CD14-positive monocyte (primary cell): ENCODE measurements around the gene SUGCT. TPM values are rescaled to one million over a fixed set of nuclear protein-coding genes. Genes with fewer than 3 reads are reported as not detected.

Source experiments
- DNase-seq, 3 donors: peaks; one replicate each; pipeline ENCODE4 v3.0.0-alpha.2; 2011 to 2022
- H2AFZ ChIP-seq: 2 replicates; pipeline ENCODE4 v1.6.0; 2012; ENCODE audit warnings: mild to moderate bottlenecking, low read depth, low read length, inconsistent platforms; ENCODE audit not compliant: insufficient read depth, poor library complexity, severe bottlenecking
- H3K27ac ChIP-seq, 2 donors: 1 replicate in 1 of 2; 2 replicates in 1 of 2; pipeline ENCODE4 v1.5.1; 2012 to 2013; ENCODE audit warnings: low read length in 2 of 2, control low read depth in 1 of 2, inconsistent platforms in 1 of 2, low read depth in 1 of 2, mild to moderate bottlenecking in 1 of 2
- H3K27me3 ChIP-seq, 2 donors: one replicate each; pipeline versions ENCODE4 v1.6.0 to v1.6.1; 2011 to 2013; ENCODE audit warnings: low read length in 2 of 2; ENCODE audit not compliant: control insufficient read depth in 2 of 2, insufficient read depth in 2 of 2
- H3K36me3 ChIP-seq, 2 donors: replicated peaks in 1 of 2; 1 replicate in 1 of 2; 2 replicates in 1 of 2; pipeline versions ENCODE4 v1.5.1 to v1.6.1; 2012 to 2013; ENCODE audit warnings: low read length in 2 of 2, control low read depth in 1 of 2, inconsistent platforms in 1 of 2, mild to moderate bottlenecking in 1 of 2; ENCODE audit not compliant: insufficient read depth in 2 of 2, control insufficient read depth in 1 of 2
- H3K4me1 ChIP-seq, 2 donors: 1 replicate in 1 of 2; 2 replicates in 1 of 2; pipeline versions ENCODE4 v1.5.1 to v1.6.1; 2012 to 2013; ENCODE audit warnings: low read length in 2 of 2, control low read depth in 1 of 2, inconsistent platforms in 1 of 2, mild to moderate bottlenecking in 1 of 2, moderate library complexity in 1 of 2; ENCODE audit not compliant: insufficient read depth in 2 of 2, control insufficient read depth in 1 of 2
- H3K4me2 ChIP-seq: replicated peaks from 2 replicates; pipeline ENCODE3; 2012; ENCODE audit warnings: low read length, moderate library complexity, mild to moderate bottlenecking; ENCODE audit not compliant: poor library complexity, severe bottlenecking; ENCODE audit errors: extremely low read depth
- H3K4me3 ChIP-seq, 3 experiments: fragments of 200-600 bp in 1 of 3; sonication (generic) in 1 of 3; replicated peaks in 1 of 3; 1 replicate in 2 of 3; 2 replicates in 1 of 3; pipeline ENCODE4 v1.5.1; 2011 to 2013; ENCODE audit warnings: low read length in 3 of 3, mild to moderate bottlenecking in 3 of 3, control low read depth in 2 of 3, low read depth in 2 of 3, inconsistent platforms in 1 of 3, moderate library complexity in 1 of 3
- H3K79me2 ChIP-seq: 2 replicates; pipeline ENCODE4 v1.6.0; 2012; ENCODE audit warnings: mild to moderate bottlenecking, control low read depth, inconsistent platforms, low read length, moderate library complexity; ENCODE audit not compliant: insufficient read depth
- H3K9ac ChIP-seq: 2 replicates; pipeline ENCODE4 v1.6.0; 2017; ENCODE audit warnings: low read length, mild to moderate bottlenecking; ENCODE audit not compliant: insufficient read depth, poor library complexity, severe bottlenecking
- H3K9me3 ChIP-seq, 2 donors: replicated peaks in 1 of 2; 1 replicate in 1 of 2; 2 replicates in 1 of 2; pipeline versions ENCODE4 v1.5.1 to v1.6.1; 2012 to 2013; ENCODE audit warnings: low read length in 2 of 2, control low read depth in 1 of 2; ENCODE audit not compliant: control insufficient read depth in 1 of 2, insufficient read depth in 1 of 2
- H4K20me1 ChIP-seq: 2 replicates; pipeline ENCODE4 v1.6.0; 2012; ENCODE audit warnings: mild to moderate bottlenecking, low read length, control low read depth, moderate library complexity; ENCODE audit not compliant: insufficient read depth
- H3K27ac Mint-ChIP-seq, 7 donors: one replicate each; pipeline ENCODE4 v1.8.0; 2020; ENCODE audit warnings: mild to moderate bottlenecking in 7 of 7, mixed read lengths in 7 of 7, moderate library complexity in 6 of 7, inconsistent platforms in 2 of 7
- H3K27me3 Mint-ChIP-seq, 3 donors: one replicate each; pipeline ENCODE4 v1.8.0; 2021 to 2022; ENCODE audit warnings: low read depth in 3 of 3, mild to moderate bottlenecking in 3 of 3, mixed read lengths in 3 of 3, moderate library complexity in 3 of 3, inconsistent platforms in 1 of 3
- H3K36me3 Mint-ChIP-seq, 2 donors: one replicate each; pipeline ENCODE4 v1.8.0; 2020; ENCODE audit warnings: mixed read lengths in 2 of 2, inconsistent platforms in 1 of 2, mild to moderate bottlenecking in 1 of 2
- H3K4me1 Mint-ChIP-seq: one replicate; pipeline ENCODE4 v1.8.0; 2020; ENCODE audit warnings: mild to moderate bottlenecking, mixed read lengths
- H3K4me3 Mint-ChIP-seq, 2 donors: one replicate each; pipeline ENCODE4 v1.8.0; 2020; ENCODE audit warnings: mild to moderate bottlenecking in 2 of 2, mixed read lengths in 2 of 2, moderate library complexity in 1 of 2
- H3K9me3 Mint-ChIP-seq, 7 donors: one replicate each; pipeline ENCODE4 v1.8.0; 2020 to 2022; ENCODE audit warnings: mixed read lengths in 7 of 7, mild to moderate bottlenecking in 6 of 7, moderate library complexity in 6 of 7, inconsistent platforms in 2 of 7
- CTCF ChIP-seq: fragments of 200-600 bp; IDR thresholded peaks from one replicate; pipeline ENCODE4 v1.8.0; 2022; ENCODE audit warnings: antibody characterized with exemption, mild to moderate bottlenecking
- WGBS: methylation state at CpG from one replicate; pipeline ENCODE4 v1.1.5; 2013; ENCODE audit warnings: missing lambda C conversion rate; ENCODE audit not compliant: insufficient coverage; 5-methylcytosine and 5-hydroxymethylcytosine counted together
- intact Hi-C, 2 donors: fragments of 100-400 bp; cut with micrococcal nuclease; formaldehyde crosslinking; loops; one replicate each; pipeline versions ENCODE4 v1.15.0 to v1.15.1; 2023
- polyA plus RNA-seq, 3 donors: library from polyadenylated mRNA; depleted of rRNA in 1 of 3; unstranded in 2 of 3; stranded (reverse) in 1 of 3; fragments of 300-500 nt in 2 of 3; fragments of >200 nt in 1 of 3; fragmentation: Illumina TruSeq in 2 of 3; gene quantifications; 1 replicate in 2 of 3; 2 replicates in 1 of 3; pipeline ENCODE4 v1.2.3, GENCODE V29; 2012 to 2021

SUGCT gene
- polyA plus RNA-seq, 3 donors, result not detected

- 98% methylated on average over 8 of the region's 14 CpGs for WGBS
- H3K9me3 Mint-ChIP-seq, result no peaks in the 10 kb centered on the region
Measured at GRCh38 chr7:40761762-40762560, 627.2 kb downstream of the SUGCT start.

More at GRCh38 chr7:40761762-40762560, 627.2 kb downstream of the SUGCT start:
- DNase-seq, result no peak
- H3K36me3 Mint-ChIP-seq, result no peaks in the 10 kb centered on the region
- H3K4me1 Mint-ChIP-seq, result no peaks in the 10 kb centered on the region
- Histone ChIP-seq H3K36me3 (no peaks in the 10 kb centered on the region), H3K4me1 (no peaks in the 10 kb centered on the region), H3K27ac (no peak overlapping the region), H3K4me3 (no peak overlapping the region), H4K20me1 (no peaks in the 10 kb centered on the region), H2AFZ (no peak overlapping the region), H3K79me2 (no peaks in the 10 kb centered on the region), H3K4me2 (no peak overlapping the region), H3K9ac (no peak overlapping the region), H3K27me3 (no peaks in the 10 kb centered on the region), H3K9me3 (no peaks in the 10 kb centered on the region)
- no peak overlapping the region for H3K4me3 Mint-ChIP-seq
- H3K27me3 Mint-ChIP-seq, result peaks cover 0 to 2% (median 0%) of the 10 kb centered on the region in 3 donors
- intact Hi-C loops, result no loop called here
- TF ChIP-seq CTCF, result no peak
- no peak overlapping the region for H3K27ac Mint-ChIP-seq
